PFSK-1 (cell line): ENCODE measurements around the gene DBF4B.

Experiments
- FOXP2 ChIP-seq: optimal IDR thresholded peaks from 2 replicates; pipeline ENCODE3; 2011; ENCODE audit warnings: borderline replicate concordance, control low read depth, inconsistent platforms; ENCODE audit not compliant: insufficient read depth; ENCODE audit errors: extremely low read length, extremely low read depth
- POLR2AphosphoS5 ChIP-seq: IDR thresholded peaks from 2 replicates; pipeline ENCODE4 v1.6.1; 2012; ENCODE audit warnings: low read depth, mild to moderate bottlenecking, control low read depth, low read length, moderate library complexity
- REST ChIP-seq, 2 experiments: IDR thresholded peaks; 2 replicates each; pipeline versions ENCODE4 v1.6.1 to v1.8.0; 2011 to 2012; ENCODE audit warnings: low read depth in 2 of 2, low read length in 2 of 2, control low read depth in 1 of 2, inconsistent platforms in 1 of 2, mild to moderate bottlenecking in 1 of 2, moderate library complexity in 1 of 2; ENCODE audit not compliant: insufficient read depth in 1 of 2
- SIN3A ChIP-seq: IDR thresholded peaks from 2 replicates; pipeline ENCODE4 v1.6.1; 2012; ENCODE audit warnings: mild to moderate bottlenecking, low read length, moderate library complexity, borderline replicate concordance; ENCODE audit not compliant: insufficient read depth
- TAF1 ChIP-seq: IDR thresholded peaks from 2 replicates; pipeline ENCODE4 v1.6.1; 2012; ENCODE audit warnings: low read length, control low read depth, borderline replicate concordance; ENCODE audit not compliant: insufficient read depth

DNA sequence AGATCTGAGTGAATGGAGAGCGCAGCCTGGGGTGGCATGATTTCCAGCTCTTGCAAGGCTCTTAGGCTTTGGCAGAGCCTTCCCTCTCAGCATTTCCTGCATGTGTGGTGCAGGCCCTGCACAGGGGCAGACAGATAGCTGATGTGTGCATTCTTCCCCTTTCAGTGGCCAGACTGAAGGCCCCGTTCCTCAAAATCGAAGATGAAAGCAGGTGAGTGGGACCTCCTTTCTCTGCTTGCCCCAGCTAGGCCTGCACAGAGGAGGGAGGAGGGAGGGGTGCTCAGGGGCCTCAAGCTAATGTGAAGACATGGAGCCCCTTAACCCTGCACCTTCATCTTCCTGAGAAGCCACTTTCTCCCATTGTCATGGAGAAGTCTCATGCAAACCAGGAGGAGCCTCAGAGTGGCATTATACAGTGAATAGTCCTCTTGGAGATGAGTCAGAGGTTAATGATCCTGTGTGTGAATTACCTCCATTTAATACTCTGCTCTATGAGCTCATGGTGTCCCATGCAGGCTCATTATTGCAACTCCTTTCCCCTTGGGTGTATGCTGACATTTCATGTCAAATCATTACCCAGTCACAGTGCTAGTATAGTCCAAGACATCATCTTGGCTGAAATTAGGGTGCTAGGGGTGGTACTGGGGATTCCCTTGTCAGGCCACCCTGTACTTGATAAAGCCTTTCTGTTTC is 29.9 kb downstream of the DBF4B start:
- TF ChIP-seq POLR2AphosphoS5 (no peak), REST (IDR thresholded peaks at IDR 0.05; ENCODE audit: insufficient read depth in 1 of 2, low read depth in 2 of 2, low read length in 2 of 2) (no peak), SIN3A (no peak), TAF1 (no peak), FOXP2 (no peak)
